MV-4-11 (cell line): ENCODE data around the gene SCEL.
"Not testable (repeated sequence)": the region's sequence is repeated elsewhere in the genome, so short reads cannot be mapped to it uniquely, and the experiment has no call there.

Experiments used
- DNase-seq: peaks from one replicate; lab custom pipeline; 2025; lab: John Stamatoyannopoulos, UW

The SCEL gene

DNA sequence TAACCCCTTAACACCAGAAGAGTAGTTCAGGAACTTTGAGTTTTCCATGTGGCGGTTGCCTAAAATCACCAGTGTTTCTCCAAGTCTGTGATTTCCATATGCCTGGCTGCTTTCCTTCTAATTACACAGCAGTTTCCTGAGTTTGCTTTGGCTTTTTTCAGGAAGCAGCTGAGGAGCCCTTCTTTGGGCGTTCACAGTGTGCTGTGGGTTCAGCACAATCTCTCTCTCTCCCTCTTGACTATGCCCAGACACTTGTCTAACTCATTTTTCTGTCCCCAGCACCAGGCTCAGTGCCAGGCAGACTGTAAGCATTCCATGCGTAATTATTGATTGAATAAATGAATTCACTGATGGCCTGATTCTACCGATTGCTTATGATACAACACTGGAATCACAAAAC lies 19.7 kb downstream of the SCEL start:
- no peak for DNase-seq

DNA sequence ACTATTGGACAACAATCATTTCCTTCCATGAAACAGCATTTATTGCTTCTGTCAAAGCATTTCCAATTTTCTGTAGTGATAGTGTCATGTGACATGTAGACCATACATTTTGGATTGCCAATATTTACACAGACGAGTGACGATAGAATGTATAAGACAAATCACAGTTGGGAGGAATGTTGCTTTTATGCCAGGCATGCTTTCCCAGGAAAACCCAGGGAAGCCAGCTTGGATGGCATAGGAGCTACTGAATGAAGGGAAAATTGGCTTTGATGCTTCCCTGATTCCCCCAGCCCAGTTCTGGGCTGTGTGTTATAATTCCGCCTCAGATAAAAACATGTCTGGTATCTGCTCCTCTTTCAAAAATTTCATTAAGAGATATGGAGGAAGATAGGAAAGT lies 22.5 kb downstream of the SCEL start:
- DNase-seq: no peak

DNA sequence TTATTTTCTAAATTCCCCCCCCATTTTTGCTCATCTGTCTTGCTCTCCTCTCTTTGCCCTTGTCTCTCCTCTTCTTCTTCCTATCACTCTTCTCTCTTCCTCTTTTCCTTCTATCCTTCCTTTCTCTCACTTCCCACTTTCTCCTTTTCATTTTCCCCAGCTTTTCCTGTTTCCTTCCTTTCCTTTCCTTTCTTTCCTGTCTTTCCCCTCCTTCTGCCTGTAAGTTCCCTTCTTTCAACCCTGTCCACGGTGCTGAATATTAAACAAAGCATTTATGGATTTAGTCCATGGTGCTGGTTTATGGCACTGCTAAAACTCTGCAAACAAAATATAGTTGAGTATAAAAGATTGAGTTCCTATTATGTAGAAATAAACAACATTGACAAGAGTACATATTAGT lies 27.6 kb downstream of the SCEL start:
- DNase-seq: no peak

DNA sequence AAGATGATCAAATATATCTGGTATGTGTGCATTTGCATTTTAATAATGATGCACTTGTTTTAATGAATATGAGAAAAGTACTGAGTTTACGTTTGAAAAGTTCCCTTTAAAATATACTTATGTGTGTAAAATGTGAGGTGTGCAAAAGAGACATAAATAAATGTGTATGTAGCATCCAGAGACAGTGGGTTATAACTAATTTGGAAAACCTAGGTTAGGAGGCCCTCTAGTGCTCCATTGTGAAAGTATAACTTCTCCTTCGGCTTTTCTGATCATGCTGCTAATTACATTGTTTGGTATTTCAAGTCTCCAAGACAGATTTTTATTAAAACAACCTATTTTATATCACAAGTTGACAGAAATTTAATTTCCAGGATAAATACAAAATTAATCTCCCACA lies 30.1 kb downstream of the SCEL start:
- peak; percentile 23 for DNase-seq

DNA sequence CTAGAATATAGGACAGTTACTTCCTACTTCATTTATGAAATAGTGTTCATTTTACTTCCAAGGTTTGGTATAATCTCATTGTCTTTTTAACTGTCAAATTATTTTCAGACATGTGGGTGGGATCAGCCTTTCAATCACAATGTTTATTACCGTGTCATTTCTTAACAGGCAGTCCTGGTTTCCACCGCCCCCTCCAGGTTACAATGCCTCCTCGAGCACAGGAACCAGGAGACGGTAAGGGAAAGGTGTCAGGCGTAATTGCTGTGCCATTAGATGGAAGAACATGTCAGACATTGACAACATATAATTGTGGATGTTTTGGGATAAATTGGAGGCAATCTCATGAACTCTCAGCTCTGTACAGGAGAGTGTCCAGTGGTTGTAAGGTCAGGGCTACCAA lies 36.5 kb downstream of the SCEL start:
- DNase-seq: no peak

DNA sequence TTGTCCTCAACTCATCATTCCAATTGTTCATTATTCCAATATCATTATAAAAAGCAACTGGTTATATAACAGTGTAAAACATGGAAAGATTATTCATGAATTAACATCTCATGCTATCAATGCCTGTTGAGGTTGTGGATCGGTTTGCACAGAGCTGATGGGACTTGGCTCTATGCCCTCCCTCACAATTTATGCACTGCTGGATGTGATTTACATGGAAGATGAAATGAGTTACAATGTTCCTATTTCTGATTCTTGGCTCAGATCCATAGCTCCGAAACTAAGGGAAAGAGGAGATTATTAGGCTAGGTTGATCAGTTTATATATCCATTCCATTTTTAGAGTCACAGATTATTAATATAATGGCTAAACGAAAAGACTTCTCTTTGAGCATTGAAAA lies 38.6 kb downstream of the SCEL start:
- no peak for DNase-seq

DNA sequence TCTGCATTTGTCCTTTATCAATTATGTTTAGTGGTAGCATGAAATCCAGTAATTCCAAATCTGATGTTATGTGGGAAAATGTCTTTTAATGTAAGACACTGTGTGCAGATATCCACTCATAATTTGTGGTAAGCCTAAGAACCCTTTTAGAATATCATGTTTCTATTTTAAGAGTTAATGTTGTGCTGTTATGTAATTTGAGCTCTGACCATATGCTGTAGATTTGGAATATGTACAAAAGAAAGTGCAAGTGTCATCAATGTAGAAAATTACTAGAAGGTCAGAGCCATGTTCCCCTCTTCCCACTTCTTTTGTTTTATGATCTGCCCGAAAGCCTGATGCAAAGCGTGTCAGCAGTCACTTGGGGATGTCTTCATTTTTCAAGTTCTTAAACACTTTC lies 44.5 kb downstream of the SCEL start:
- no peak for DNase-seq

DNA sequence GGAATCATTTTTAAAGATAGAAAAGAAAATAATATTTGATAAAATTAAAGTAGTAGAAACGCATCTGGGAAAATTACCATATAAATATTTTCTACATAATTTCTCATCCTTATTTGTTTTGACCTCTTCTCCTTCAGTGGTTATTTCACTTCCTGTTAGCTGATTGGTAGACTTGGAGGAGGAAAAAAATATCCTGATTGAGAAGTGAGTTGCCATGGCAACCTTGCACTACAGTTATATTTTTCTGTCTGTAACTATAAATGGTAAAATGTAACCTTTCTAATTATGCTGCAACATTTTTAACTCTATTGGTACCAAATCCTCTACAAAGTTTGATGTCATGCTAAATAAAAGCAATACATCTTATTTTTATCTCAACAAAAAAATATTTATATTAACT lies 45.2 kb downstream of the SCEL start:
- DNase-seq: peak; percentile 40

DNA sequence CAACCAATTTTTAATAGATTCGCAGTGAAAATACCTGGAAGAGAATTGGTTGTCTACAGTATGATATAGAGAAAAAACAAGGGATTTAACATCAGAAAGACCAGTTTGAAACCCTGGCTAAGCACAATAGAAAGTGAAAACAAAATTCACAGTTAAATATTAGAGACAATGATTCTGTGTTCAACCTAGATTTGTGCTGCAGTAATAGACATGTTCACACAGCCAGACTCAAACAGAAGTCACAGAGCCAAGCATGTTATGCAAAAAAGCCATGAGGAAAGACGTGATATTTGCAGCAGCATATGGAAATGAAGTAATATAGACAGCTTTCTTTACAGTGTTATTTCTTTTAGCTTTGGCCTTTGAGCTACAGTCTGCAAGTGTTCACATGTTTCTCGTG lies 48.1 kb downstream of the SCEL start:
- no peak for DNase-seq

DNA sequence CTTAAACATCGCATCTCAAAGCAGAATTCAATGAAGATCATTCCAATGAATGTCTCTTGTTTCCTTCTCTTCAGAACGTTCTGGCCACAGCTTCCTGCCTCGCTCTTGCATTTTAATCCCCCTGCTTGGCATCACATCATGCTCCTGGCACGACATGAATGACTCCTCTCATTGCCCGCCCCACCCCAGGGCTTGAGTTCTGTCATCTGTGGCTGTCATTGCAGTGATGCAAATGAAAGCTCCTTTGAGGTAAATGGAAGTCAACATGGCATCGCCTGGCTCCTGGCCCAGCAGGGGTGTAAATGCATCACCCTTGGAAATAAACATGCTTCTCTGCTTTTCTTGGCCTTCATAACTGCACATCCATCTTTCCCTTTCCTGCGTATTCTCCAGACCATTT lies 48.6 kb downstream of the SCEL start:
- no peak for DNase-seq

DNA sequence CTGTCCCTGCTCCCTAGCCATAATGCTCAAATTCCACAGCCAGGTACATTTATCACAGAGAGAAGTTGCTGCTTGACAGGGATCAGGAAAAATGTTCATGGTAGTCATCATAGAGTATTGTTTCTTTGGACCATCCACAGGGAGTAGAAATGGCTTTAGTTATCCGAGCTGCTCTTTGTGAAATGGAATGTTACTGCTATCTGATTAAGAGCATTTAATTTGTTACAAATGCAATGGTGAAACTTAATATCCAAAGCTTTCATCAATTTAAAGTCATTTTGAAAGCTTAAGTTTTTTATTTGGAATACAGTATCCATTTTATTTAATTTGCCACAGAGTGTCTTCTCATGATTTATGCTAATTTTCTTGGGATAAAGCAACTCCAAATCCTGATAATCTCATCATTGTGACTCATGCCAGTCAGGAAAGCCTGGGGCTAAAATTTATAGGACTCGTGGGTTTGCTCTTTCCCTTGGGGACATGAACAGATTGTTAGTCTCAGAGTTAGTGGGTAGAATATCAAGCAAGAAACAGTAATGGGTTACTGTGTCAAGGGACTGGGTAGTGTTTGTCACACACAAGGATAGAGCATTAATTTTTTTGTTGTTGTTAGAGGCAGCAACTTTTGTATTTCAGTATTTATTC lies 59.8 kb downstream of the SCEL start:
- no peak for DNase-seq

DNA sequence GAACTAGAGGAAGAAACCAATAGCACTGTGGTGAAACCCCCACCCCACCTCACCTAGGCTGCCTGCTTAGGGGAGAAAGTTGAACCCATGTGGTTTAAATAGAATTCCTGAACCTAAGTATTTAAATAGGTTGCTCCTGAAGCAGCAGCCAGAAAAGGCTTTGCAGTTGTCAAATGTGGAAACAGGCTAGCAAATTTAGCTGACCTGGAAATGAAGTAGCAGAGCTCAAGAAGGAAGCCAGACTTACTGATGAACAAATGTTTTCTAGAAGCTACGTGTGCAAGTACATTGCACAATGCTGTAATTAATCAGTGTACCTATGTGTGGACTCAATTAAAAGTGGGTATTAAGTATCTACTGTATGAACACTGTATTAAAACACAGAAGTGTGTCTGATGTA lies 61.3 kb downstream of the SCEL start:
- DNase-seq: no peak

DNA sequence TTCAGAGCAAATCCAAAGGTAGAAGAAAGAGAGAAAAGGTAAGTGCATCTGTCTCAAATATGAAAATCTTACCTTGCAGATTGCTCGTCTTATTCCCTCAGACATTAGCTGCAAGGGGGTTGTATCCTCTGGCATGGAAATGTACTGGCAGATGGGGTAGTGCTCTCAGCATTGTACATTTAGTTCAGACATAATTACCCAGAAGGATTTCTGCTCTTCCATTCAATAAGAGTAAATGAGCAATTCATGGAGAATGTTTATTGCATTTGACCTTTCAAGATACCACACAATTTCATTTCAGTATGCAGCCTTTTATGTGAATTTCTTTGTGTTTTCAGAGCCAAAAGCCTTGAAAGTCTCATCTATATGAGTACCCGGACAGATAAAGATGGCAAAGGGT lies 63.8 kb downstream of the SCEL start:
- DNase-seq: no peak

DNA sequence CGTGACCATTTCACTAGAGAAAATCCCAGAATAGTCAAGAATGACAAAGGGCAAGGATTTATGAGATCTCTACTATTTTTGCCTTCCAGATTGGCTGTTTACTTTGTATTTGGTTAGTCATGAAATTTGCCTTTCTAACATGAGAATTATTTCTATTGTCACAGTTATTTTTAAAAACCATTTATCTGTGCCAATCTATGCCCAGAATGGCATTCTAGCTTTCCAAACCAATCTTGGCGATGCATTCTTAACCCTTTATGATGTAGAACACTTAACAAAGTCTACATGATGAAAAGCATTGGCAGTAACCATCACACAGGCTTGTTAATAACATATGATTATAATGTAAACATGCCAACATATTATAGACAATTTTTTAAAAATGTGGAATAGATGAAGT lies 65.2 kb downstream of the SCEL start:
- DNase-seq: no peak

DNA sequence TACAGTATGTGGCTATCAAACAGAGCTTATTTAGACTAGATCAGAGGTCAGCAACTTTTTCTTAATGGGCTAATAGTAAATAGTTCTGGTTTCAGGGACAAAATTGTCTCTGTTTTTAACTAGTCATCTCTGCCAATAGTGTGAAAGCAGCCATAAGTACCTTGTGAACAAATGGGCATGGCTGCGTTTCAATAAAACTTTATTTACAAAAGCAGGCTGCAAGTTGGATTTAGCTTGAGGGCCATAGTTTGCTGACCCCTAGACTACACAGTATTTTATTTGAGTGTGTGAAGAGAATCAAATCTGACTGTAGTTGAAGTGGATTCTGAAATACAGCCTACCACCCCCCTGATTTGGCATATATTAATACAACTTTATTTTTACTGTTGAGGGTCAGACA lies 75.6 kb downstream of the SCEL start:
- no peak for DNase-seq

DNA sequence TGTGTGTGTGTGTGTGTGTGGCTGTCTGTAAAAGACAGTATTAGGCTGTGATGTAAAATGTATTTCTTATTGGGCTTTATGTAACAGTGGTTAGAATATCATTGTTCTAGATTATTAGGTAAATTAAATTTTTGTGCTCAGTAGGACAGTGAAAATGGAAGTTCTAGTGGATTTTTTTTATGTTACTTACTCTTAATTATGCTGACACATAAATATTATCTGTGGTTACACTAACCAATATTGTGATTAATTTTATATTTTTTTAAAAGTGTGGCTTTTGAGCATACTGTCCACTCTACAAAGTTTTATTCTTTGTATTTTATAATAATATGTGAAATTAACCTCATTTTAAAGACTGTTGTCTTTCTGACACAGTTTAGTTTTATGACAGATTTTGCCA lies 80.5 kb downstream of the SCEL start:
- no peak for DNase-seq

DNA sequence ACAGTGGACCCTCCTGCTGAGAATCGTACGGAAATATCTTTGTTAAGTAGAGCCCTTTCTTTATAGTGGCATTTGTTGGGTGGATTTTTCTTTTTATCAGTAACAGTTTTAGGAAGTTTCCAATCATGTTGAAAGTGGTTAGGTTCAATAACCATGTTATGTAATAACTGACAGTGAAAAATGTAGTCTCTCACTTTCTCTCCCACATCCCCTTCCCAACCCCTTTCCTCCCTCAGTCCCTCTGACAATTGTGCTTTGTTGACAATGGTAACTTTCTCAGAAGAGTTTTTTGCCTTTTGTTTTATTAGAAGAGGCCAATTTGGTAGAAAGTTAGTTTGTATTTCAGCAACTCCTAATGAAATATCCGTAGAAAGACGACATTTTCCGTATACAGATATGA lies 84.1 kb downstream of the SCEL start:
- peak; percentile 31 for DNase-seq

DNA sequence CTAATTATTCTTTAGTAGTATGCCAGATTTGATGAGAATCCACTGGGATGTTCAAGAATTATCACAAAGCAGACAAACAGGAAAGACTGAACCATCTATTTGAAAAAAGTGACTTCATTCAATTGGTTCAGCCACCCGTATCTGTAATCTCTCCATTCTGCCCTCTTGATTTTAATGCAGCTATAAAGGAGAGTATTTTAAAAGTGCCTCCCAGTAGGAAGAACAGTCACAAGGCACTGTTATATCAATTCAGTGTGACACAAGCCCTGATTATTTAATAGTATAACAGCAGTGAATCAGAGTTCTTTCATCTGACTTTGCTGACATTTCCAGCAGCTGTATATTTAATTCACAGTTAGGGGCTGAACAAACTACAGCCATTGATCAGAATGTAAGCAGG lies 84.6 kb downstream of the SCEL start:
- no peak for DNase-seq

DNA sequence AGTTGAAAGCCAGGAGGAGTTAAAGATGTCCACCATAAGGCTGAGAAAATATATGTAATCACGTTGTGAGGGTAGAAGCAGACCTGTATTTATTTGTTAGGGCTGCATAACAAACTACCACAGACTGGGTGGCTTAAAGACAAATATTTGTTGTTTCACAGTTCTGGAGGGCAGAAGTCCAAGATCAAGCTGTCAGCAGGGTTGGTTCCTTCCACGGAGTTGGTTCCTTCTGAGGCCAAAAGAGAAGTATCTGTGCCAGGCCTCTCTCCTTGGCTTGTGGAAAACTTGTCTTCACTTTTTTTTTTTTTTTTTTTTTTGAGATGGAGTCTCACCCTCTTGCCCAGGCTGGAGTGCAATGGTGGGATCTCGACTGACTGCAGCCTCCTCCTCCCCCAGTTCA lies 88.3 kb downstream of the SCEL start:
- DNase-seq: no peak

DNA sequence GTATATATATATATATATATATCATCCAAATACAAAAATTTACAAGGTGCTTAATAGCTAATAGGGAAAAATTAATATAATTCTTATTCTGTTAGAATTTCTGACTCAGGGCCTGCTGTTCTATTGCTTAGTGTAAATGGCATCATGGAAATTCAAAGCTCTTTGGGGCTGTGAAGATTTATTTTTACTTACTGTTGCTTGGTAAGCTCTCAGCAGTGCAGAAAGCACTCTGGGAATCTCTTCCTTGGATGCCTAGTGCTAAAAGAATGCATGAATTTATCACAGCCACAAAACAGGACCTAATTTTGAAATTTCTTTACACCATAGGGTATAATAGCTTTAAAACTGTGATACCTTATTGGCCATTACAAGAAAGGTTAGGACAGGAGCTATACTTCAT lies 92.7 kb downstream of the SCEL start:
- DNase-seq: no peak

DNA sequence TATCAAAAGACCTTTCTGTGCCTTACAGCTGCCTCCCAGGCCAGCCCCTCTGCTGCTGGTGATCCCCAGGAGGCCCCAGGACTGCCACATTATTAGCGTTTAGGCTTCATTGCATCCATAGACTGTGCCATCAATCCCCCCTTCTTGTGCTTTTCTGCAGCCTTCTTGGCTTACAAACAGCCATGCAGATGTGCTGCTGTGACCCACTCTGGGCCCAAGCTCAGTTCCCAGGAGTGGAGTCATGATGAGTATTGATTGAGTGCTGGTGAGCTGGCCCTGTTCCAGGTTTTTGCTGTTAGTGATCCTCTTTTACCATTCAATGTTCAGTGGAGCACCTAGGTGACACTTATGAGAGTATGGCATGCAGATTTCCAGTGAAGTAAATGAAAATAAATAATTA lies 102.1 kb downstream of the SCEL start:
- DNase-seq: no peak

DNA sequence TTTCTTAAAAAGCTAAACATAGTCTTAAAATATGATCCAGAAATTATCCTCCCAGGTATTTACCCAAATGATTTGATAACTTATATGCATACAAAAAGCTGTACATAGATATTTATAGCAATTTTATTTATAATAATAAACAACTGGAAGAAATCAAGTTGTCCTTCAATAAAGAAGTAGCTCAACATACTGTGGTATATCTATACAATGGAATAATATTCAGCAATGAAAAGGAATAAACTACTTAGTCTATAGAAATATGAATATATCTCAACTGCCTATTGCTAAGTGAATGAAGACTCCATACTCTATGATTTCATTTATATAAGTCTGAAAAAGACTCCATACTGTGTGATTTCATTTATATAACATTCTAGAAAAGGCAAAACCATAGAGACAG lies 114.9 kb downstream of the SCEL start:
- no peak for DNase-seq

DNA sequence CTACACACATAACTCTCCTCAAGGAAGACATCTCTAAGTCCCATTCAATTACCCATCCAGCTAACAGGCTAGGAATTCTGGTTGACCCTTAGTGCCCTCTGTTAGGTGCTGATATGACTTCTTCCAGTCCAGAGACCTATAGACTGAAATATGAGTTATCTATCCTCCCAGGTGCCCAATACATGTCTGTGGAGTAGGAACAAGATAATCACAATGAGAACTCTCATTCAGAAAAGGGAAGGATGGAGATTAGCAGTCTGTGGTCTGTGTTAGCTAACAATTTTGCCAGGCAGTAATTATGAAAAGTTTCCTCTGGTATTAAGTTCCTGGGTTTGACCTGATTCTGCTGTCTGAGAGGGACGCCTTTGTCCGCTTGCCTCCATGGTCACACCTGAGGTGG lies 117.8 kb downstream of the SCEL start:
- DNase-seq: no peak

DNA sequence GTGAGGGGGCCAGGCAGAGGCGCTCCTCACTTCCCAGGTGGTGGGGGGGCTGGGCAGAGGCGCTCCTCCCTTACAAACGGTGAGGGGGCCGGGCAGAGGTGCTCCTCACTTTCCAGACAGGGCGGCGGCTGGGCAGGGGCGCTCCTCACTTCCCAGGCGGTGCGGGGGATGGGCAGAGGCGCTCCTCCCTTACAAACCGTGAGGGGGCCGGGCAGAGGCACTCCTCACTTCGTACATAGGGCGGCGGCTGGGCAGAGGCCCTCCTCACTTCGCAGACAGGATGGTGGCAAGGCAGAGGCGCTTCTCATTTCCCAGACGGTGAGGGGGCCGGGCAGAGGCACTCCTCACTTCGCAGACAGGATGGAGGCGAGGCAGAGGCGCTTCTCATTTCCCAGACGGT lies 124.5 kb downstream of the SCEL start:
- not testable (repeated sequence) for DNase-seq

DNA sequence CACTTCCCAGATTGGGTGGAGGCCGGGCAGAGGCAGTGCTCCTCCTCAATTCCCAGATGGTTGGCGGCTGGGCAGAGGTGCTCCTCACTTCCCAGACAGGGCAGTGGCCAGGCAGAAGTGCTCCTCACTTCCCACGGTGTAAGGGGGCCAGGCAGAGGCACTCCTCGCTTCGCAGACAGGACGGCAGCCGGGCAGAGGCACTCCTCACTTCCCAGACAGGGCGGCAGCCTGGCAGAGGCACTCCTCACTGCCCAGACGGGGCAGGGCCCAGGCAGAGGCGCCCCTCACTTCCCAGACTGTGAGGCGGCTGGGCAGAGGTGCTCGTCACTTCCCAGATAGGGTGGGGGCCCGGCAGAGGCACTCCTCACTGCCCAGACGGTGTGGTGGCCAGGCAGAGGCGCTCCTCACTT lies 125.3 kb downstream of the SCEL start:
- DNase-seq: no peak
